HG03558 (cell line): ENCODE results near the gene BIN2.

Experiments
- ATAC-seq: cut with Tn5 transposase; IDR thresholded peaks from one replicate; pipeline ENCODE4 v1.9.1; 2021; ENCODE audit warnings: moderate number of reproducible peaks; ENCODE audit not compliant: unreplicated experiment; ENCODE audit errors: extremely low read depth

Gene BIN2

GRCh38 chr12:51323966-51324895 is at the start of gene BIN2:
BIN2 (minus strand) TSS chr12:51324174; CDS start chr12:51324102, 72 bp downstream.
- no peak for ATAC-seq

DNA sequence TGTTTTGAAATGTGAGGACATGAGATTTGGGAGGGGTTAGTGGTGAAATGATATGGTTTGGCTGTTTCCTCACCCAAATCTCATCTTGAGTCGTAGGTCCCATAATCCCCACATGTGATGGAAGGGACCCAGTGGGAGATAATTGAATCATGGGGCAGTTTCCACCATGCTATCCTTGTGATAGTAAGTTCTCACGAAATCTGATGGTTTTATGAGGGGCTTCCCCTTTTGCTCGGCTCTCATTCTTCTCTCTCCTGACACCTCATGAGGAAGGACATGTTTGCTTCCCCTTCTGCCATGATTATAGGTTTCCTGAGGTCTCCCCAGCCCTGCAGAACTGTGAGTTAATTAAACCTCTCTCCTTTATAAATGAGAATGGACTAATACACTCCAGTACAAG is 49.2 kb upstream of the BIN2 start:
- no peak for ATAC-seq

GRCh38 chr12:51372021-51372420 is 48.0 kb upstream of the BIN2 start:
- ATAC-seq = no peak

- ATAC-seq = no peak
Measured at GRCh38 chr12:51371295-51371953, 47.5 kb upstream of the BIN2 start.

DNA sequence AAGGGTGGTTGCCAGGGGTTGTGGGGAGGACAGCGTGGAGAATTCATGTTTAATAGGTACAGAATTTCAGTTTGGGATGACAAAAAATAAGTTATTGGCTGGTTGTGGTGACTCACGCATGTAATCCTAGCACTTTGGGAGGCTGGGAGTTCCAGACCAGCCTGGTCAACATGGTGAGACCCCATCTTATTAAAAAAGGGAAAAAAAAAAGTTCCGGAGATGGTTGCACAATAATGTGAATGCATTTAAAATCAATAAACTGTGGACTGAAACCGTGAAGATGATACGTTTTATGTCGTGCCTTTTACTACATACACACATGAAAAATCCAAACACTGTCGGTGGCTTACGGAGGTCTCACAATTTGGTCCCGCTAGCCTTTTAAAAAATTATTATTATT is 46.7 kb upstream of the BIN2 start:
- no peak for ATAC-seq

DNA sequence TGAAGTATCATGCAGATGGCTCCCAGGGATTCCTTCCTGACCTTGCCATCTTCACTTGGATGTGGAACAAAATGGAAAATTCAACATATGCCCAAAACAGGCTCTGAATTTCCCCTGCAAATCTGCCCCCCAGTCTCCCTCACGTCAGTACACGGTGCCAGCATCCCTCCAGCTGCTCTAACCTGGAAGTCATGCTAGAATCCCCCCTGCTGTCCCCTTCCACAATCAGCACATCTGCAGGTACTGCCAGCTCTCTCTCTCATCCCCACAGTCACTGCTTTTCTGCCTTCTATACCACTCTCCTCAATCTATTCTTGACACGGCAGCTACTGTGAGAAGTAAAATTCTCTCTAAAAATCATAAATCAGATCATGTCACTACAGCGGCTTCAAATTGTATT is 45.6 kb upstream of the BIN2 start:
- ATAC-seq = no peak

- peak; percentile 97 for ATAC-seq
Measured at GRCh38 chr12:51368640-51369517, 44.9 kb upstream of the BIN2 start.

DNA sequence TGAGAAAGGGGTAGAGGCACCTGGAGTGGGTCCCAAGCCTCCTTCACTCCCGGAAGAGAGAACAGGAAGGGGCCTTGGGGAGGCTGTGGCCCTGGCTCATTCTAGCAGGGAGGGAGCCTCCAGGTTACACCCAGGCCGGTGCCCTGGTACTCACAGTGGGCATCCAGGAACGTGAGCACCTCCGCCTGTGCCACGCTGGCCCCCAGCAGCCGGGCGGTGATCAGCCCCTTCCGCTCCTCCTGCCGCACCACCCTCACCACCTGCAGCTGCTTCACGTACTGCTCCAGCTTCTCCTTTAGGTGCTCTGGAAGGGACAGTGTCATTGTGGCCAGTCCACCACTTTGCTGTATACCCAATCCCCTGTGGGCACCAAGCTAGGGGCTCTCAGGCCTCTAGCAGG is 41.3 kb upstream of the BIN2 start:
- no peak for ATAC-seq

GRCh38 chr12:51364001-51364400 is 40.0 kb upstream of the BIN2 start:
- no peak for ATAC-seq

GRCh38 chr12:51362747-51363342 is 38.9 kb upstream of the BIN2 start:
- ATAC-seq = no peak

- ATAC-seq = no peak
Measured at GRCh38 chr12:51362307-51362706, 38.3 kb upstream of the BIN2 start.

DNA sequence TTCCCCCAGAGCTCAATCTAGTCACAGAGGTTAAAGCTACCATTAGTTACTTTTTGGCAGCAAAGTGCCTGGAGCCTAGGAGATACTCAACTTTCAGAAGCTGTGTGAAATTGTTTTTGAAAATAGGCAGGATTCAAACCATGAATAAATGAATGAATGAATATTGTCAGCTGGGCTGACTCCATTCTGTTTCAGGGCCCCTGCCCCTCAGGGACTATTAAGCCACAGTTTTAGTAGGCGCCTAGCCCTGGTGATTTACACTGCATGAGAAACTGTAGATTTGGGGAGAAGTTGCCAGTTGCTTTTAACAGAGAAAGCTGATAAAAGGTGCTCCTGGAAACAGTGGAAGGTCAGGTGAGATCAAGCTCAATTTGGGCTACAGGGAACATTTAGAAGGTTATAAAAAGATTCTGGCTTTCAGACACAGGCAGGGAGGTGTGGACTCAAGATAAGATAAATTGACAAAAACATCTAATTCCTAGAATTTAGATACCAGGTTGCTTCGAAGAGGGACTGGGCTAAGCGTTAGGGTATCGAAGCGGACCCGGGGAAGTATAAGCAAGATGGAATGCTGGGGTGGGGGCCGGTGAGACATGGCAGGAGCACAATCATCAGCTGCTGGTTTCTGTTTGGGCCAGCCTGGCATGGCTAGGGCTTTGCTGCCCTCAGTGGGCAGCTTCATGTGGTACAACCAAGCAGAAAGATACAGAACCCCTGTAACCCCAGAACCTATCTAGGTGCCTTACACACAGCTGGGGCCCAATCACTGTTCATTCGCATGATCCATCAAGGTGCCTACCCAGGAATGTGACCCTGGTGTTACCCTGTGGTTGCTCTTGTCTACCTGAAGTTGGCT is 37.4 kb upstream of the BIN2 start:
- ATAC-seq = no peak

GRCh38 chr12:51360315-51360714 is 36.3 kb upstream of the BIN2 start:
- ATAC-seq = no peak

DNA sequence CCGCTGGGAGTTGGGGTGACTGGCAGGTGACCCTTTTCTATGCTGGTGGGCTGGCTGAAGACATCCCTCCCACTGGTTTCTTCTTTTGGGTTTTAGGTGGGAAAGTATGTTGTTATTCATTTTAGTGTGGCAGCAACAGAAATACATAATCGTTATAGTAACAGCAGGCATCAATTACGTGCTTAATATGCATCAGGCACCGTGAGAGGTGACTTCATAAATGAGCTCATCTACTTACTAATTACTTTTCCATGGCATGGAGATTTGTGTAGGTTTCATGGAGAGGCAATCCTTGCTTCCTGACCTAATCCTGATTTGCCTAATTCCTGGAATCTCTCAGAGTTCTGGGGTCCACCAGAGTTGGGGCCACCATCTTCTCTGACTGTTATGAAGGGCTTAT is 35.9 kb upstream of the BIN2 start:
- no peak for ATAC-seq

DNA sequence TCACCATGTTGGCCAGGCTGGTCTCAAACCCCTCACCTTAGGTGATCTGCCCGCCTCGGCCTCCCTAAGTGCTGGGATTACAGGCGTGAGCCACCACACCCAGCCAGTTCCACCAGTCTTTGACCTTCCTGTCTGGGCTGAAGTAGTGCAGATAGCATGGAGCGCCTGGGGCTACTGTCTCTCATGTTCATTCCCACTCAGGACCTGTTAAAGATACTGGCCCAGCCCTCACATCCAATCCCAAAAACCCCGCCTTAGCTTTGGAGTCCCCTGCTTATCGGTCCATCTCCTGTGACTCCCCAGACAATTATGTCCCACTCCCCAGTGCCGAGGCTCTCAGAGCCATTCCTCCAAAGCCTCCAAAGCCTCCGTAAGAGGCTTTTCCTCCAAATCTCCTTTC is 34.5 kb upstream of the BIN2 start:
- no peak for ATAC-seq

DNA sequence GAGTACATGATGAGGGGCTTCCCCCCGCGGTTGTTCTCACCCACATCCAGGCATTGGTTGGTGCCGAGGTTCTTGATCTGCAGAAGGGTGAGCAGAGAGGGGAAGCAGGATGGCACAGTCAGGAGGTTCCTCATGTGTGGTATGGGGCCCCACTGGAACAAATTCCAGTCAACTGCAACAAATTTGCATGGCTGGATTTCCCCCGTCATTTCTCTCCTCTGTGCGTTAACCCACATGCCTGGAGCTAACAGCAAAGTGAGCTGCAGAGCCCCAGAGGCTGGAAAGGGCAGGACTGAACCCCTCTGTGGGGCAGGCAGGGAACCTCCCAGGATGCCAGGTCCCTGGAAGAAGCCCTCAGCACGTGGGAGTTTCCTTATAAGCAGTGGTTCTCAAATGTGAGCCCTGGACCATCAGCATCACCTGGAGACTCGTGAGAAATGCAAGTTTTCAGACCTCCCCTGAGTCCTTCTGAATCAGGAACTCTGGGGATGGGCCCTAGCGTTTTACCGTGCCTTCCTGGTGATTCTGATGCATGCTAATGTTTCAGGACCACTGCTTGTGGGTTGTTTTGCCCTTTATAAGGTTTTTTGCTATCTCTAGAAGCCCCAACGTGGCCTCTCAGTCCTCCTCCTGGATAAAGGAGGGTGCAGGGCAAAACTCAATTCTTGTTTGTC is 33.5 kb upstream of the BIN2 start:
- no peak for ATAC-seq

- no peak for ATAC-seq
Measured at GRCh38 chr12:51351913-51352532, 28.0 kb upstream of the BIN2 start.

DNA sequence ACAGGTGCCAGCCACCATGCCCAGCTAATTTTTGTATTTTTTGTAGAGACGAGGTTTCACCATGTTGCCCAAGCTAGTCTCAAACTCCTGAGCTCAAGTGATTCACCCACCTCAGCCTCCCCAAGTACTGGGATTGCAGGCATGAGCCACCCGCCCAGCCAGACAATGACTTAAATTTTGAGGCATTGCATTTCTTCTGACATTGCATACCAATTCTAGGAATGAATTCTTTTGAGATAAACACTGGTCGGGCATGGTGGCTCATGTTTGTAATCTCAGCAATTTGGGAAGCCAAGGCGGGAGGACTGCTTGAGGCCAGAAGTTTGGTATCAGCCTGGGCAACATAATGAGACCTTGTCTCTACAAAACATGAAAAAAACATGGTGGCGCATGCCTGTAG is 25.1 kb upstream of the BIN2 start:
- no peak for ATAC-seq
